IMR-90 (cell line): ENCODE results near the gene ASPHD2. TPM values are rescaled to one million over a fixed set of nuclear protein-coding genes. Genes with fewer than 3 reads are reported as not detected.

ENCODE experiments used
- ATAC-seq: fragments of 200-7000 bp; cut with Tn5 transposase; 2 replicates; pipeline ENCODE4 v1.9.1; 2020; ENCODE audit warnings: low read depth, mild to moderate bottlenecking, moderate library complexity
- BruUV-seq: library from RNA; stranded (reverse); fragments of 400-500 nt; replicated peaks from 2 replicates; lab custom pipeline; 2021; lab: Mats Ljungman, UMichigan
- CTCF ChIA-PET: fragments of 300-600 bp; formaldehyde crosslinking; extraction: SDS; loops from one replicate; lab custom pipeline; 2021; ENCODE audit warnings: antibody characterized with exemption; lab: Yijun Ruan, JAX
- POLR2A ChIA-PET: fragments of 300-600 bp; sonication (Branson Sonifier 250); formaldehyde crosslinking; loops from one replicate; lab custom pipeline; 2022; ENCODE audit warnings: antibody characterized with exemption; ENCODE audit not compliant: unreplicated experiment; lab: Charles Lee
- DNase-seq: peaks from one replicate; pipeline ENCODE4 v3.0.0; 2013
- H2AFZ ChIP-seq: replicated peaks from 2 replicates; pipeline ENCODE3; 2013; ENCODE audit warnings: low read length, mild to moderate bottlenecking; ENCODE audit not compliant: poor library complexity
- H2AK5ac ChIP-seq: 2 replicates; pipeline ENCODE4 v1.6.1; 2013; ENCODE audit warnings: low read depth, low read length, inconsistent platforms
- H2AK9ac ChIP-seq: replicated peaks from 2 replicates; pipeline ENCODE3; 2013; ENCODE audit warnings: mild to moderate bottlenecking, low read depth, low read length, moderate library complexity; ENCODE audit not compliant: poor library complexity
- H2BK120ac ChIP-seq: 2 replicates; pipeline ENCODE4 v1.6.1; 2013; ENCODE audit warnings: low read depth, low read length, inconsistent platforms
- H2BK15ac ChIP-seq: 3 replicates; pipeline ENCODE4 v1.6.1; 2013; ENCODE audit warnings: low read depth, low read length, inconsistent platforms
- H2BK20ac ChIP-seq: 2 replicates; pipeline ENCODE4 v1.6.1; 2013; ENCODE audit warnings: low read depth, mild to moderate bottlenecking, inconsistent platforms, low read length, moderate library complexity
- H2BK5ac ChIP-seq: 2 replicates; pipeline ENCODE4 v1.6.1; 2013; ENCODE audit warnings: mild to moderate bottlenecking, low read depth, low read length, inconsistent platforms; ENCODE audit not compliant: poor library complexity, severe bottlenecking
- H3K14ac ChIP-seq: replicated peaks from 2 replicates; pipeline ENCODE4 v1.6.1; 2013; ENCODE audit warnings: low read depth, low read length, inconsistent platforms
- H3K18ac ChIP-seq: 2 replicates; pipeline ENCODE4 v1.6.1; 2013; ENCODE audit warnings: low read depth, low read length, control low read depth
- H3K23ac ChIP-seq: 2 replicates; pipeline ENCODE4 v1.6.1; 2013; ENCODE audit warnings: low read depth, low read length, inconsistent platforms
- H3K27ac ChIP-seq: 2 replicates; pipeline ENCODE4 v1.5.1; 2013; ENCODE audit warnings: mild to moderate bottlenecking, control low read depth, low read length; ENCODE audit not compliant: insufficient read depth
- H3K27me3 ChIP-seq: 2 replicates; pipeline ENCODE4 v1.6.1; 2013; ENCODE audit warnings: low read length; ENCODE audit not compliant: control insufficient read depth, insufficient read depth
- H3K36me3 ChIP-seq: 2 replicates; pipeline ENCODE4 v1.6.1; 2013; ENCODE audit warnings: low read length, mixed read lengths; ENCODE audit not compliant: control insufficient read depth, insufficient read depth
- H3K4ac ChIP-seq: 2 replicates; pipeline ENCODE4 v1.6.1; 2013; ENCODE audit warnings: low read depth, low read length, inconsistent platforms
- H3K4me1 ChIP-seq: 2 replicates; pipeline ENCODE4 v1.6.1; 2013; ENCODE audit warnings: low read length, mixed read lengths; ENCODE audit not compliant: control insufficient read depth, insufficient read depth
- H3K4me2 ChIP-seq: 2 replicates; pipeline ENCODE4 v1.6.1; 2013; ENCODE audit warnings: low read depth, mild to moderate bottlenecking, control low read depth, low read length, moderate library complexity
- H3K4me3 ChIP-seq: 2 replicates; pipeline ENCODE4 v1.5.1; 2013; ENCODE audit warnings: low read depth, mild to moderate bottlenecking, control low read depth, low read length, moderate library complexity; ENCODE audit not compliant: insufficient read depth
- H3K56ac ChIP-seq: 2 replicates; pipeline ENCODE4 v1.6.1; 2013; ENCODE audit warnings: low read length, inconsistent platforms; ENCODE audit not compliant: insufficient read depth; ENCODE audit errors: extremely low read depth
- H3K79me1 ChIP-seq, 2 experiments: 2 replicates each; pipeline ENCODE4 v1.6.1; 2013; ENCODE audit warnings: low read length in 2 of 2, inconsistent platforms in 1 of 2, low read depth in 1 of 2
- H3K9ac ChIP-seq: 2 replicates; pipeline ENCODE4 v1.6.1; 2013; ENCODE audit warnings: low read depth, low read length, control low read depth
- H3K9me1 ChIP-seq: 2 replicates; pipeline ENCODE4 v1.6.1; 2013; ENCODE audit warnings: low read length, inconsistent platforms; ENCODE audit not compliant: insufficient read depth
- H3K9me3 ChIP-seq: 2 replicates; pipeline ENCODE4 v1.6.1; 2013; ENCODE audit warnings: low read length; ENCODE audit not compliant: control insufficient read depth, insufficient read depth
- H4K20me1 ChIP-seq: 2 replicates; pipeline ENCODE4 v1.6.1; 2013; ENCODE audit warnings: low read length, inconsistent platforms; ENCODE audit not compliant: insufficient read depth
- H4K5ac ChIP-seq: 2 replicates; pipeline ENCODE4 v1.6.1; 2013; ENCODE audit warnings: mild to moderate bottlenecking, low read depth, low read length, control low read depth
- H4K8ac ChIP-seq, 2 experiments: 2 replicates each; pipeline ENCODE4 v1.6.1; 2013; ENCODE audit warnings: low read depth in 2 of 2, low read length in 2 of 2, control low read depth in 1 of 2, inconsistent platforms in 1 of 2
- H4K91ac ChIP-seq: 2 replicates; pipeline ENCODE4 v1.6.1; 2013; ENCODE audit warnings: low read depth, low read length, inconsistent platforms; ENCODE audit not compliant: insufficient read depth
- BHLHE40 ChIP-seq: fragments of 150-350 bp; IDR thresholded peaks from 2 replicates; pipeline ENCODE4 v1.6.1; 2016; ENCODE audit warnings: mild to moderate bottlenecking, low read depth, low read length
- CEBPB ChIP-seq: IDR thresholded peaks from 2 replicates; pipeline ENCODE4 v1.6.1; 2012; ENCODE audit warnings: low read depth, low read length, improper control_type of control experiment
- CHD1 ChIP-seq: IDR thresholded peaks from 2 replicates; pipeline ENCODE4 v1.6.1; 2012; ENCODE audit warnings: low read depth, low read length, improper control_type of control experiment
- CTCF ChIP-seq: conservative IDR thresholded peaks from 2 replicates; pipeline ENCODE4 v1.5.1; 2012; ENCODE audit warnings: mild to moderate bottlenecking, low read depth, low read length, improper control_type of control experiment
- ELK1 ChIP-seq: fragments of 150-350 bp; IDR thresholded peaks from 2 replicates; pipeline ENCODE4 v1.6.1; 2016; ENCODE audit warnings: low read depth, mild to moderate bottlenecking, low read length, moderate library complexity, borderline replicate concordance
- FOS ChIP-seq: fragments of 150-350 bp; IDR thresholded peaks from 2 replicates; pipeline ENCODE4 v1.6.1; 2016; ENCODE audit warnings: low read depth, low read length
- MAFK ChIP-seq: IDR thresholded peaks from 2 replicates; pipeline ENCODE4 v1.6.1; 2012; ENCODE audit warnings: low read depth, low read length, improper control_type of control experiment
- MAZ ChIP-seq: IDR thresholded peaks from 2 replicates; pipeline ENCODE4 v1.6.1; 2012; ENCODE audit warnings: low read depth, mild to moderate bottlenecking, low read length, improper control_type of control experiment, moderate library complexity, borderline replicate concordance
- MXI1 ChIP-seq: IDR thresholded peaks from 2 replicates; pipeline ENCODE4 v1.6.1; 2012; ENCODE audit warnings: low read depth, mild to moderate bottlenecking, low read length, moderate library complexity, borderline replicate concordance
- NFE2L2 ChIP-seq: fragments of 150-350 bp; IDR thresholded peaks from 2 replicates; pipeline ENCODE4 v1.6.1; 2016; ENCODE audit warnings: low read depth, mild to moderate bottlenecking, low read length
- POLR2A ChIP-seq: IDR thresholded peaks from 2 replicates; pipeline ENCODE4 v1.6.1; 2012; ENCODE audit warnings: mild to moderate bottlenecking, low read depth, low read length
- RAD21 ChIP-seq: IDR thresholded peaks from 2 replicates; pipeline ENCODE4 v1.6.1; 2012; ENCODE audit warnings: low read length, improper control_type of control experiment
- RCOR1 ChIP-seq: IDR thresholded peaks from 2 replicates; pipeline ENCODE4 v1.6.1; 2012; ENCODE audit warnings: mild to moderate bottlenecking, low read length, improper control_type of control experiment; ENCODE audit not compliant: insufficient replicate concordance
- RFX5 ChIP-seq: IDR thresholded peaks from 2 replicates; pipeline ENCODE4 v1.8.0; 2012; ENCODE audit warnings: low read depth, mild to moderate bottlenecking, low read length, moderate library complexity
- SMC3 ChIP-seq: fragments of 150-350 bp; IDR thresholded peaks from 2 replicates; pipeline ENCODE4 v1.6.1; 2016; ENCODE audit warnings: low read depth, mild to moderate bottlenecking, antibody characterized with exemption, low read length, moderate library complexity
- USF2 ChIP-seq: fragments of 150-350 bp; IDR thresholded peaks from 2 replicates; pipeline ENCODE4 v1.6.1; 2017; ENCODE audit warnings: mild to moderate bottlenecking, antibody characterized with exemption, low read length, low read depth
- dilution Hi-C: fragments of 300-500 bp; cut with HindIII; formaldehyde crosslinking; loops from one replicate; pipeline ENCODE4 v1.14.3; 2018; ENCODE audit warnings: low sequenced_read_pairs; ENCODE audit not compliant: unreplicated experiment
- in situ Hi-C: fragments of 300-500 bp; cut with MboI; formaldehyde crosslinking; loops from 3 replicates; pipeline ENCODE4 v1.14.3; 2019; ENCODE audit warnings: low sequenced_read_pairs, inconsistent platforms, mixed read lengths
- intact Hi-C: fragments of 100-400 bp; cut with micrococcal nuclease; formaldehyde crosslinking; loops from 2 replicates; pipeline ENCODE4 v1.10.0; 2022
- polyA plus RNA-seq, 3 experiments: library from polyadenylated mRNA; depleted of rRNA; stranded (reverse); fragments of >200 nt; gene quantifications; 2 replicates each; pipeline ENCODE4 v1.2.3, GENCODE V29; 2012; ENCODE audit warnings: low replicate concordance in 1 of 3
- total RNA-seq: library from RNA; depleted of rRNA; stranded (reverse); fragments of >200 nt; gene quantifications from 2 replicates; pipeline ENCODE4 v1.2.3, GENCODE V29; 2012

ASPHD2 gene
- total and polyA plus RNA-seq, 2 of the 4 experiments (the other 2 are of a cell fraction), result 1.3 to 1.4 TPM

- H3K9me3 ChIP-seq, result no peaks in the 10 kb centered on the region
- BruUV-seq, result no TSS peak
- no peak overlapping the region for H2BK5ac ChIP-seq
- dilution Hi-C loops, result no loop called here
- no peak overlapping the region for H3K4me2 ChIP-seq
- no peaks in the 10 kb centered on the region for H3K4me1 ChIP-seq
- no peak overlapping the region for H4K5ac ChIP-seq
- DNase-seq (no peak), ATAC-seq (no peak)
- no peak overlapping the region for H3K9ac ChIP-seq
- no peak overlapping the region for H2BK20ac ChIP-seq
- no peaks in the 10 kb centered on the region; the same call in 1 of the 2 replicates for H4K20me1 ChIP-seq
- H3K9me1 ChIP-seq, result no peaks in the 10 kb centered on the region
- no peak overlapping the region for H2AK9ac ChIP-seq
- TF ChIP-seq SMC3 (no peak), RAD21 (no peak), MXI1 (no peak), CHD1 (no peak), MAFK (no peak), RCOR1 (no peak), NFE2L2 (no peak), BHLHE40 (no peak), ELK1 (no peak), RFX5 (no peak), CTCF (no peak), CEBPB (no peak), MAZ (no peak), USF2 (no peak), POLR2A (no peak), FOS (no peak)
- no peak overlapping the region for H2AFZ ChIP-seq
- 0 out of 2 replicates have a peak overlapping the region, but pooled peaks have one; percentile 5 for H2AK5ac ChIP-seq
- H4K8ac ChIP-seq, result no peak overlapping the region
- no peak overlapping the region for H3K56ac ChIP-seq
- no peak overlapping the region for H2BK15ac ChIP-seq
- H3K4me3 ChIP-seq, result no peak overlapping the region
- peaks cover 61% of the 10 kb centered on the region for H3K36me3 ChIP-seq
- H3K4ac ChIP-seq, result no peak overlapping the region
- H3K18ac ChIP-seq, result no peak overlapping the region
- H3K14ac ChIP-seq, result no peak overlapping the region
- H2BK120ac ChIP-seq, result no peak overlapping the region
- no peaks in the 10 kb centered on the region for H3K27me3 ChIP-seq
- intact Hi-C loops, result no loop called here
- H3K27ac ChIP-seq, result no peak overlapping the region
- in situ Hi-C loops, result no loop called here
- no peak overlapping the region for H3K23ac ChIP-seq
- peaks cover 8 to 37% of the 10 kb centered on the region in 2 experiments; a peak in 3 of 4 replicates for H3K79me1 ChIP-seq
- ChIA-PET POLR2A (no interaction called here), CTCF (interaction anchor here (1.7 kb wide), 1 partner anchor 9 kb away, joined by 5 read pairs; no protein-coding TSS in a partner anchor)
- no peak overlapping the region for H4K91ac ChIP-seq
These were observed 65.4 kb downstream of the ASPHD2 start for GRCh38 chr22:26494506-26494905.
